Measurements from ENCODE around the gene CDH16. TPM values are rescaled to one million over a fixed set of nuclear protein-coding genes. Genes with fewer than 3 reads are reported as not detected.

The CDH16 gene
- total RNA-seq, 1 donor from 2014 or later, result not detected

- H3K9me3 ChIP-seq, result no peaks in the 10 kb centered on the region
- intact Hi-C loops (cut with DNase I), result loop anchor here (5.0 kb wide), 1 partner anchor 45 kb away; the partner anchor contains the start of gene RRAD
- no peak for TF ChIP-seq CTCF (IDR thresholded peaks at IDR 0.05)
- H3K36me3 ChIP-seq, result peaks cover 15 to 16% of the 10 kb centered on the region in 2 donors
- H3K4me3 ChIP-seq, result no peak overlapping the region
- no peak for DNase-seq (ENCODE audit: low spot score in 2 of 2)
- peaks cover 2 to 5% of the 10 kb centered on the region in 2 donors for H3K4me1 ChIP-seq
- no peaks in the 10 kb centered on the region for H3K27me3 ChIP-seq
- H3K27ac ChIP-seq, result no peak overlapping the region
Measured at GRCh38 chr16:66881964-66882508, 36.6 kb downstream of the CDH16 start.

- peaks cover 2 to 5% of the 10 kb centered on the region in 2 donors for H3K4me1 ChIP-seq
- H3K4me3 ChIP-seq, result peak overlapping the region in 1 of 2 donors; percentile 95
- intact Hi-C loops (cut with DNase I), result loop anchor here (5.0 kb wide), 1 partner anchor 46 kb away; the partner anchor contains the start of gene RRAD
- no peaks in the 10 kb centered on the region for H3K9me3 ChIP-seq
- DNase-seq (ENCODE audit: low spot score in 2 of 2), result no peak
- H3K36me3 ChIP-seq, result peaks cover 15 to 16% of the 10 kb centered on the region in 2 donors
- no peak for TF ChIP-seq CTCF (IDR thresholded peaks at IDR 0.05)
- no peaks in the 10 kb centered on the region for H3K27me3 ChIP-seq
- H3K27ac ChIP-seq, result peak overlapping the region in 1 of 2 donors; percentile 70
Measured at GRCh38 chr16:66881560-66881959, 37.1 kb downstream of the CDH16 start.

DNA sequence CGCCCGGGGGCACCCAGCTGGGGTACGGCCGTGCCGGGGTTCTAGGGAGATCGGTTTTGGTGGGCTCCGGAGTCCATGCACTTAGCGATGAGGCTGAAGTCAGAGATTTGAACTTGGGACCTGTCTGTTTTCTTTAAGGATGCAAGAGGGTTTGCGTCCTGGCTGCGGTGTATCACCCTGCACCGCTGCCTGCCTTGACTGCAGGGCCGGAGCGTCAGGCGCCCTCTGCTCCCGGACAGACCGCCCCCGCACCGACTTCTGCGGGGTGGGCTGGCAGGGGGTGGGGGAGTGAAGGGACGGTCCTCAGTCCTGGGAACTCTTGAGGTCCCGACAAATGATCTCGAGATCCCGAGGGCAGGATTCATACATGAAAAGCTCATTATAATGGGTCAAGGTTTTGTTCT lies 37.7 kb downstream of the CDH16 start:
- H3K4me3 ChIP-seq, result peak overlapping the region; percentile 71 to 95
- TF ChIP-seq CTCF (IDR thresholded peaks at IDR 0.05), result no peak
- no peaks in the 10 kb centered on the region for H3K27me3 ChIP-seq
- no peak for DNase-seq (ENCODE audit: low spot score in 2 of 2)
- no peaks in the 10 kb centered on the region for H3K9me3 ChIP-seq
- H3K4me1 ChIP-seq, result peaks cover 2 to 5% of the 10 kb centered on the region in 2 donors
- intact Hi-C loops (cut with DNase I), result loop anchor here (5.0 kb wide), 1 partner anchor 46 kb away; the partner anchor contains the start of gene RRAD
- peaks cover 15 to 16% of the 10 kb centered on the region in 2 donors for H3K36me3 ChIP-seq
- peak overlapping the region; percentile 70 to 71 for H3K27ac ChIP-seq

- Histone ChIP-seq H3K4me1 (peaks cover 2 to 5% of the 10 kb centered on the region in 2 donors), H3K36me3 (peaks cover 12% of the 10 kb centered on the region in 2 donors), H3K9me3 (no peaks in the 10 kb centered on the region), H3K27ac (peak within 1 kb of the TSS; percentile 70 to 71), H3K27me3 (no peaks in the 10 kb centered on the region), H3K4me3 (peak within 1 kb of the TSS; percentile 71 to 95)
- intact Hi-C loops (cut with DNase I), result loop anchor here (5.0 kb wide), 1 partner anchor 47 kb away; the partner anchor contains the start of gene RRAD
- TF ChIP-seq CTCF (IDR thresholded peaks at IDR 0.05), result no peak
- DNase-seq (ENCODE audit: low spot score in 2 of 2), result peak; percentile 87 to 98
Measured at GRCh38 chr16:66880288-66881013, 38.2 kb downstream of the CDH16 start, which contains the start of gene PDP2. TSS of gene PDP2 (plus strand) at chr16:66880515. CDS start at chr16:66884285, 3,770 bp downstream.

DNA sequence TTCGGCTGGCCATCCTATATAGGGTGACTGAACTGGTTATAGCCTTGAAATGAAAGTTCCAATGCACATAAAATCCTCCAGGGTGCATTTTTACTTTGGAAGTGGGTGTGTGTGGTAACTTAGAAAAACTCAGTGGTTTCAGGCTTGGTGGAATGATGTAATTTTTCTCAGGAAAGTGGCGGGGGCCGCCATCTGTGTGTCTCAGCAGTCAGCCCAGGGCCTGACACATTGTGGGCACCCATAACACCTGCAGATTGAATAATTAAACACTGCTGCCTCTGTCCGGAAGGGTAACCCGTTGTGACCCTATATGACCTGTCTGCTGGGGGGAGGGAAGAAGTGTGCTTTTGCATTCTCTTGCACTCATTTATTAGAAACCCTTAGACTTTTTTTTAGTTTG lies 40.6 kb downstream of the CDH16 start:
- no peak for TF ChIP-seq CTCF (IDR thresholded peaks at IDR 0.05)
- Histone ChIP-seq H3K9me3 (no peaks in the 10 kb centered on the region), H3K27ac (no peak overlapping the region), H3K27me3 (no peaks in the 10 kb centered on the region), H3K4me3 (no peak overlapping the region), H3K36me3 (no peaks in the 10 kb centered on the region), H3K4me1 (peaks cover 2 to 5% of the 10 kb centered on the region in 2 donors)
- intact Hi-C loops (cut with DNase I), result no loop called here
- DNase-seq (ENCODE audit: low spot score in 2 of 2), result no peak

Data from ascending aorta (tissue), 2 donors.